GM21786 (cell line): ENCODE measurements around the gene SNTB2.

Experiments
- ATAC-seq: cut with Tn5 transposase; IDR thresholded peaks from one replicate; pipeline ENCODE4 v1.9.1; 2021; ENCODE audit not compliant: unreplicated experiment

The SNTB2 gene

GRCh38 chr16:69338557-69339288 lies 151.8 kb downstream of the SNTB2 start:
- ATAC-seq: no peak

- peak; percentile 94 for ATAC-seq
Measured at GRCh38 chr16:69339289-69340094, 152.5 kb downstream of the SNTB2 start, which contains the start of the genes COG8 and NIP7. Gene COG8 (minus strand): TSS chr16:69339564. CDS start chr16:69339552, 12 bp downstream. Gene NIP7 (plus strand): TSS chr16:69339772. CDS start chr16:69339830, 58 bp downstream.

- no peak for ATAC-seq
Measured at GRCh38 chr16:69340095-69340644, 153.2 kb downstream of the SNTB2 start.

GRCh38 chr16:69344171-69344570 lies 157.2 kb downstream of the SNTB2 start:
- no peak for ATAC-seq

GRCh38 chr16:69345923-69346322 lies 159.0 kb downstream of the SNTB2 start:
- no peak for ATAC-seq

- ATAC-seq: no peak
Measured at GRCh38 chr16:69346683-69347082, 159.7 kb downstream of the SNTB2 start.

GRCh38 chr16:69348222-69348621 lies 161.3 kb downstream of the SNTB2 start:
- ATAC-seq: no peak

- ATAC-seq: no peak
Measured at GRCh38 chr16:69349536-69349935, 162.6 kb downstream of the SNTB2 start.

- ATAC-seq: no peak
Measured at GRCh38 chr16:69350536-69351133, 163.7 kb downstream of the SNTB2 start.

- ATAC-seq: no peak
Measured at GRCh38 chr16:69351309-69352027, 164.5 kb downstream of the SNTB2 start, which contains the start of gene TMED6. Gene TMED6 (minus strand): TSS chr16:69351786. CDS start chr16:69351753, 33 bp downstream.
